ENCODE data around the gene CAMTA1. TPM values are rescaled to one million over a fixed set of nuclear protein-coding genes. Genes with fewer than 3 reads are reported as not detected.

Gene CAMTA1
- total and polyA plus RNA-seq, 4 donors = 18.0 to 93.5 (median 35.8) TPM

DNA sequence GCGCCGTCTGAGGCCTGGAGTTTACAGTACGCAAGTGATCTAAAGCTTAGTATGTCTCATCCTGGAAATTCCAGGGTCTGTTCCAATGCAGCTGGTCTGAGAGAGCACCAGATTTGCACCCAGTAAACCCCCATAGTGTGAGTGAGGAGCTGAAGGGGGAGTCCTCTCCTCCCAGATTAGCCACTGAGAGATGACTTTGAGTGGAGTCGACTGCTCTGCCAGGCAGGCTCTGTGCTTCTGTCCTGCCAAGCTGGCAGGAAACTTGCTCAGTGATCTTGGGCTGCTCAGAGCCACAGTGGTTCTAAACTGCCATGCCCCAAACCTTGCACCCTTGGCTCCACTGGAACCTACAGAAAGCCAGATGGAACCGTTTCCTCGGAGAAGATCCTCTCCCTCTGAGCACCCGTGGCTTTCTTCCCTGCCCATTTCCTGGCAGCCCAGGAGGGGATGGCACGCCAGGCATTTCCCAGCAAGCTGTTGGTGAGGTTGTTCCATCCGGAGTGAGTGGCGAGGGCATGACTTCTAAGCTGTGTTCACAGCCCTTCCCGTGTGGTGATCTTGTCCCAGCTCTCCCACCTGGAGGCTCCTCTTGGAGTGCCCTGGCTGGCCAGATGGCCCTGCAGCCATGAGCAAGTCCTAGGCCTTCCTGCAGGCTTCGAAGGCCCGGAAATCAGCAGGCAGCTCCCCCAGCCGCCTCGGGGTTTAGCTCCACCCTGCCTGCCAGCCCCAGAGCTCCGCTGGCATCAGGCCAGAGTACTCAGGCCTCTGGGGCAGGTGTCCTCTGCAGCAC lies 859.9 kb downstream of the CAMTA1 start:
- H3K4me1 ChIP-seq (ENCODE audit: control insufficient read depth in 4 of 4, insufficient read depth in 4 of 4, low read length in 3 of 4) = peaks cover 0 to 11% (median 5%) of the 10 kb centered on the region in 4 donors
- no peak overlapping the region for H3K9ac ChIP-seq (ENCODE audit: low read depth in 1 of 2, low read length in 2 of 2)
- H3K36me3 ChIP-seq (ENCODE audit: control insufficient read depth in 4 of 4, insufficient read depth in 3 of 4, low read depth in 1 of 4, low read length in 3 of 4) = no peaks in the 10 kb centered on the region
- no peaks in the 10 kb centered on the region for H3K9me3 ChIP-seq (ENCODE audit: control insufficient read depth in 4 of 4, low read length in 3 of 4)
- no peak for TF ChIP-seq FOXA2 (IDR thresholded peaks at IDR 0.05)
- TF ChIP-seq RXRA (IDR thresholded peaks at IDR 0.05) = no peak
- TF ChIP-seq YY1 (IDR thresholded peaks at IDR 0.05) = no peak
- TF ChIP-seq ZBTB33 (IDR thresholded peaks at IDR 0.05) = no peak
- TF ChIP-seq HNF4G (IDR thresholded peaks at IDR 0.05) = no peak
- peak in 1 of 2 donors; percentile 34 for TF ChIP-seq RAD21 (IDR thresholded peaks at IDR 0.05)
- TF ChIP-seq FOXA1 (IDR thresholded peaks at IDR 0.05) = no peak
- 54% methylated on average over 16 of the region's 16 CpGs for WGBS
- no peak for DNase-seq (ENCODE audit: low spot score)
- H3K27me3 ChIP-seq (ENCODE audit: control insufficient read depth in 4 of 4, insufficient read depth in 4 of 4, low read length in 3 of 4) = no peaks in the 10 kb centered on the region
- H3K27ac ChIP-seq (ENCODE audit: low read depth in 1 of 2, low read length in 2 of 2) = no peak overlapping the region
- no peak overlapping the region for H3K4me3 ChIP-seq (ENCODE audit: low read depth in 1 of 3, low read length in 3 of 3)

DNA sequence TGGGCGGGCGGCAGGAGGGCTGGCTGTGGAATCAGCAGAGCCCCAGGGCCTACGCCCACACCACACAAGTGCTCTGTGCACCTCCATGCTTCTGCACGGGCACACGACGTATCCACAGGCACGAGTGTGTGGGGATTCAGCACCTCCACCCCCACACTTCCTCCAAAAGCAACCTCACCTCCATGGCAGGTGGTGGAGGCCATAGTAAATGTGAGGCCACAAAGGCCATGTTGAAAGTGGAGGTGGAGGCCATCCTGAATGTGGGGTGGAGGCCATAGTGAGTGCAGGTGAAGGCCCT lies 860.4 kb downstream of the CAMTA1 start:
- DNase-seq (ENCODE audit: low spot score) = no peak
- H3K4me3 ChIP-seq (ENCODE audit: low read depth in 1 of 3, low read length in 3 of 3) = no peak overlapping the region
- peaks cover 0 to 11% (median 5%) of the 10 kb centered on the region in 4 donors for H3K4me1 ChIP-seq (ENCODE audit: control insufficient read depth in 4 of 4, insufficient read depth in 4 of 4, low read length in 3 of 4)
- H3K9ac ChIP-seq (ENCODE audit: low read depth in 1 of 2, low read length in 2 of 2) = no peak overlapping the region
- no peaks in the 10 kb centered on the region for H3K27me3 ChIP-seq (ENCODE audit: control insufficient read depth in 4 of 4, insufficient read depth in 4 of 4, low read length in 3 of 4)
- TF ChIP-seq MAX (IDR thresholded peaks at IDR 0.05) (no peak), EGR1 (IDR thresholded peaks at IDR 0.05; ENCODE audit: low read depth in 2 of 2) (no peak), RXRA (IDR thresholded peaks at IDR 0.05) (no peak), RAD21 (IDR thresholded peaks at IDR 0.05) (no peak), CTCF (IDR thresholded peaks at IDR 0.05; ENCODE audit: low read depth, low read length, missing input control) (no peak), JUND (IDR thresholded peaks at IDR 0.05) (no peak), FOXA1 (IDR thresholded peaks at IDR 0.05) (no peak), HNF4A (conservative IDR thresholded peaks at IDR 0.05) (no peak)
- no peak overlapping the region for H3K27ac ChIP-seq (ENCODE audit: low read depth in 1 of 2, low read length in 2 of 2)
- WGBS = 63% methylated on average over 7 of the region's 7 CpGs
- no peaks in the 10 kb centered on the region for H3K36me3 ChIP-seq (ENCODE audit: control insufficient read depth in 4 of 4, insufficient read depth in 3 of 4, low read depth in 1 of 4, low read length in 3 of 4)
- no peaks in the 10 kb centered on the region for H3K9me3 ChIP-seq (ENCODE audit: control insufficient read depth in 4 of 4, low read length in 3 of 4)

DNA sequence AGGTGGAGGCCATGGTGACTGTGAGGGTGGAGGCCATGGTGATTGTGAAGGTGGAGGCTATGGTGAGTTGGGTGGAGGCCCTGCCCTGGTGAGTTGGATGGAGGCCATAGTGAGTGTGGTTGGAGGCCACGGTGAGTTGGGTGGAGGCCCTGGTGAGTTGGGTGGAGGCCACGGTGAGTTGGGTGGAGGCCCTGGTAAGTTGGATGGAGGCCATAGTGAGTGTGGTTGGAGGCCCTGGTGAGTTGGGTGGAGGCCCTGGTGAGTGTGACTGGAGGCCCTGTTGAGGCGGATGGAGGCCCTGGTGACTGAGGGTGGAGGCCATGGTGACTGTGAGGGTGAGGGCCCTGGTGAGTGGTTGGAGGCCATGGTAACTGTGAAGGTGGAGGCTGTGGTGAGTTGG lies 860.9 kb downstream of the CAMTA1 start:
- H3K4me1 ChIP-seq (ENCODE audit: control insufficient read depth in 4 of 4, insufficient read depth in 4 of 4, low read length in 3 of 4) = peaks cover 0 to 11% (median 5%) of the 10 kb centered on the region in 4 donors
- DNase-seq (ENCODE audit: low spot score) = no peak
- H3K4me3 ChIP-seq (ENCODE audit: low read depth in 1 of 3, low read length in 3 of 3) = no peak overlapping the region
- no peak overlapping the region for H3K27ac ChIP-seq (ENCODE audit: low read depth in 1 of 2, low read length in 2 of 2)
- TF ChIP-seq CTCF (IDR thresholded peaks at IDR 0.05; ENCODE audit: low read depth, low read length, missing input control) = no peak
- no peak for TF ChIP-seq REST (IDR thresholded peaks at IDR 0.05)
- TF ChIP-seq HNF4G (IDR thresholded peaks at IDR 0.05) = no peak
- no peak for TF ChIP-seq TAF1 (conservative IDR thresholded peaks at IDR 0.05)
- no peak for TF ChIP-seq RXRA (IDR thresholded peaks at IDR 0.05)
- no peak for TF ChIP-seq MAX (IDR thresholded peaks at IDR 0.05)
- TF ChIP-seq RAD21 (IDR thresholded peaks at IDR 0.05) = no peak
- no peak for TF ChIP-seq HNF4A (conservative IDR thresholded peaks at IDR 0.05)
- no peak for TF ChIP-seq FOXA1 (IDR thresholded peaks at IDR 0.05)
- H3K36me3 ChIP-seq (ENCODE audit: control insufficient read depth in 4 of 4, insufficient read depth in 3 of 4, low read depth in 1 of 4, low read length in 3 of 4) = no peaks in the 10 kb centered on the region
- no peaks in the 10 kb centered on the region for H3K27me3 ChIP-seq (ENCODE audit: control insufficient read depth in 4 of 4, insufficient read depth in 4 of 4, low read length in 3 of 4)
- no peaks in the 10 kb centered on the region for H3K9me3 ChIP-seq (ENCODE audit: control insufficient read depth in 4 of 4, low read length in 3 of 4)
- H3K9ac ChIP-seq (ENCODE audit: low read depth in 1 of 2, low read length in 2 of 2) = no peak overlapping the region
- WGBS = 97% methylated on average over 3 of the region's 3 CpGs

Measured in liver (tissue), 9 donors.